GM10248 (cell line): ENCODE data around the gene ESYT1.

Experiments
- CTCF ChIA-PET: fragments of 300-600 bp; sonication (Branson Sonifier 250); formaldehyde crosslinking; extraction: SDS; loops from one replicate; lab custom pipeline; 2021; ENCODE audit warnings: antibody characterized with exemption; lab: Yijun Ruan, JAX
- POLR2A ChIA-PET: fragments of 350-650 bp; sonication (Branson Sonifier 250); formaldehyde crosslinking; extraction: SDS; loops from one replicate; lab custom pipeline; 2020; ENCODE audit warnings: antibody characterized with exemption; lab: Yijun Ruan, JAX
- DNase-seq: peaks from one replicate; pipeline ENCODE4 v3.0.0; 2012; ENCODE audit errors: extremely low spot score
- TF ChIP-seq, protein P1 (sequence below): IDR thresholded peaks from 2 replicates; pipeline ENCODE4 v1.5.1; 2012; ENCODE audit warnings: mild to moderate bottlenecking, low read depth; ENCODE audit errors: extremely low read depth, missing control alignments, control extremely low read depth

Gene ESYT1

DNA sequence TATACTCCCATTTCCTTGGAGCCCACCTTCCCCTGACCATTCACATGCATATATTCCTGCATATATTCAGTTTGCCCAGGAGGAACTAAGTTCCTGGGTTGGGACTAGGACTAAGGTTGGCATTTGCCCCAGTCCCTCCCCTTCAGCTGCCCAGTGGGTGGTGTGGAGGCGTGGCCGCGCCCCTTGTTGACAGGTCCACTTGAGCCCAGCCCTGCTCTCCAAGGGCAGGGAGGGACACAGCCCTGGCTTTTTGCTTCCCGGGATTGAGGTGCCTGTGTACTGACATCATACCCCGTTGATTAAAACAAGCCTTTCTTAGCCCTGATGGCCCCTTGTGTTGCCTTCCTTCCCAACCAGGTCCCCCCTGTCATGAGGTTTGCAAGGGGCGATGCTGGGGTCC lies 40.8 kb upstream of the ESYT1 start:
- no peak for DNase-seq
- ChIA-PET POLR2A (no interaction called here), CTCF (no interaction called here)
- TF ChIP-seq, protein P1, sequence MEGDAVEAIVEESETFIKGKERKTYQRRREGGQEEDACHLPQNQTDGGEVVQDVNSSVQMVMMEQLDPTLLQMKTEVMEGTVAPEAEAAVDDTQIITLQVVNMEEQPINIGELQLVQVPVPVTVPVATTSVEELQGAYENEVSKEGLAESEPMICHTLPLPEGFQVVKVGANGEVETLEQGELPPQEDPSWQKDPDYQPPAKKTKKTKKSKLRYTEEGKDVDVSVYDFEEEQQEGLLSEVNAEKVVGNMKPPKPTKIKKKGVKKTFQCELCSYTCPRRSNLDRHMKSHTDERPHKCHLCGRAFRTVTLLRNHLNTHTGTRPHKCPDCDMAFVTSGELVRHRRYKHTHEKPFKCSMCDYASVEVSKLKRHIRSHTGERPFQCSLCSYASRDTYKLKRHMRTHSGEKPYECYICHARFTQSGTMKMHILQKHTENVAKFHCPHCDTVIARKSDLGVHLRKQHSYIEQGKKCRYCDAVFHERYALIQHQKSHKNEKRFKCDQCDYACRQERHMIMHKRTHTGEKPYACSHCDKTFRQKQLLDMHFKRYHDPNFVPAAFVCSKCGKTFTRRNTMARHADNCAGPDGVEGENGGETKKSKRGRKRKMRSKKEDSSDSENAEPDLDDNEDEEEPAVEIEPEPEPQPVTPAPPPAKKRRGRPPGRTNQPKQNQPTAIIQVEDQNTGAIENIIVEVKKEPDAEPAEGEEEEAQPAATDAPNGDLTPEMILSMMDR = no peak

DNA sequence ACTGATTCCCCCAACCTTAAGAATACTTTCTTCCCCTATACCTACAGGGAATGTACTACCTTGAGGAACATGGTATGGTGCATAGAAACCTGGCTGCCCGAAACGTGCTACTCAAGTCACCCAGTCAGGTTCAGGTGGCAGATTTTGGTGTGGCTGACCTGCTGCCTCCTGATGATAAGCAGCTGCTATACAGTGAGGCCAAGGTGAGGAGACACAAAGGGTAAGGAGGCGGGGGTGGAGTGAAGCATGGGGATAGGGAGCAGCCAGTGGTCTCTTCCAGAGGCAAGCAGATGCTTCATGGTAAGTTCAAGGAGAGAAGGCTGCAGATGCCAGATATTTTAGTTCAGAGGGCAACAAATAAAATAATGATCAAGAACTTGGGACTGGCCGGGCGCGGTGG lies 30.3 kb upstream of the ESYT1 start:
- CTCF ChIA-PET = interaction anchor here (1.3 to 1.8 kb wide), 2 partner anchors 12 to 19 kb away, joined by 3 to 4 read pairs; no protein-coding TSS in a partner anchor
- no peak for DNase-seq
- TF ChIP-seq, protein P1 = no peak
- POLR2A ChIA-PET = no interaction called here

DNA sequence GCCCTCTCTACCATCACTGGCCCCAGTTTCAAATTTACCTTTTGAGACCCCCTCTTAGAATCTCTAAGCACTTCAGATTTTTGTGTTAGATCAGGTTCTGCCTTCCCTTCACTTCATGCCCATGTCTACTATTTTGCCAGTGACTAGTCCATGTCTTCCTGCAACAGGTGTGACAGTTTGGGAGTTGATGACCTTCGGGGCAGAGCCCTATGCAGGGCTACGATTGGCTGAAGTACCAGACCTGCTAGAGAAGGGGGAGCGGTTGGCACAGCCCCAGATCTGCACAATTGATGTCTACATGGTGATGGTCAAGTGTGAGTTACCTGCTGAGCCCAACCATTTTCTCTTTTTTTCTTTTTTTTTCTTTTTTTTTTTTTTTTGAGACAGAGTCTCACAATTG lies 29.5 kb upstream of the ESYT1 start:
- CTCF ChIA-PET = interaction anchor here (1.8 kb wide), 1 partner anchor 13 kb away, joined by 4 read pairs; no protein-coding TSS in a partner anchor
- POLR2A ChIA-PET = no interaction called here
- no peak for DNase-seq
- TF ChIP-seq, protein P1 = no peak

DNA sequence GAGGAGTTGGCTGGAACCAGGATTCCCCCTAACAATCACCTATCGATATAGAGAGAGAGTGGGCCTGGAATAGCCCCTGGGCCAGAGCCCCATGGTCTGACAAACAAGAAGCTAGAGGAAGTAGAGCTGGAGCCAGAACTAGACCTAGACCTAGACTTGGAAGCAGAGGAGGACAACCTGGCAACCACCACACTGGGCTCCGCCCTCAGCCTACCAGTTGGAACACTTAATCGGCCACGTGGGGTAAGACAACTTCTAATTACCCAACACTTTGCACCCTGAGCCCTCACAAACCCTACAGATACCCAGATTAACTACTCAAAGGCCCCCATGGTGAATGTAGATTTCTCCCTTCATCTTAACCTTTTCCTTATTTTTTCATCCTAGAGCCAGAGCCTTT lies 28.3 kb upstream of the ESYT1 start:
- TF ChIP-seq, protein P1 = no peak
- no peak for DNase-seq
- POLR2A ChIA-PET = interaction anchor here (0.6 kb wide), 1 partner anchor 41 kb away, joined by 3 read pairs; no protein-coding TSS in a partner anchor
- CTCF ChIA-PET = interaction anchor here (0.6 kb wide), 1 partner anchor 105 kb away, joined by 3 read pairs; no protein-coding TSS in a partner anchor

DNA sequence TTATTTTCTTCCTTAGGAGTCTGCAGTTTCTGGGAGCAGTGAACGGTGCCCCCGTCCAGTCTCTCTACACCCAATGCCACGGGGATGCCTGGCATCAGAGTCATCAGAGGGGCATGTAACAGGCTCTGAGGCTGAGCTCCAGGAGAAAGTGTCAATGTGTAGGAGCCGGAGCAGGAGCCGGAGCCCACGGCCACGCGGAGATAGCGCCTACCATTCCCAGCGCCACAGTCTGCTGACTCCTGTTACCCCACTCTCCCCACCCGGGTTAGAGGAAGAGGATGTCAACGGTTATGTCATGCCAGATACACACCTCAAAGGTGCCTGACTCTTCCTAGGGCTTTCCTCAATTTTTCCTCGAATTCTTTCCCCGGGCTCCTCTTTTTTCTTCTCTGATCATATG lies 27.0 kb upstream of the ESYT1 start:
- CTCF ChIA-PET = interaction anchor here (1.0 kb wide), 1 partner anchor 22 kb away, joined by 3 read pairs; no protein-coding TSS in a partner anchor
- no peak for DNase-seq
- TF ChIP-seq, protein P1 = no peak
- POLR2A ChIA-PET = interaction anchor here (0.7 kb wide), 1 partner anchor 675 kb away, joined by 3 read pairs; the partner anchor contains the start of gene OR6C76

DNA sequence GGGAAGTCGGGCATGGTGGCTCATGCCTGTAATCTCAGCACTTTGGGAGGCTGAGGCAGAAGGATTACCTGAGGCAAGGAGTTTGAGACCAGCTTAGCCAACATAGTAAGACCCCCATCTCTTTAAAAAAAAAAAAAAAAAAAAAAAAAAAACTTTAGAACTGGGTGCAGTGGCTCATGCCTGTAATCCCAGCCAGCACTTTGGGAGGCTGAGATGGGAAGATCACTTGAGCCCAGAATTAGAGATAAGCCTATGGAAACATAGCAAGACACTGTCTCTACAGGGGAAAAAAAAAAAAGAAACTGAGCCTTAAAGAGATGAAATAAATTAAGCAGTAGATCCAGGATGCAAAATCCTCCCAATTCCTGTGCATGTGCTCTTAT lies 25.4 kb upstream of the ESYT1 start:
- TF ChIP-seq, protein P1 = no peak
- CTCF ChIA-PET = interaction anchor here (1.4 to 3.1 kb wide), 5 partner anchors 15 to 364 kb away, joined by 3 to 42 read pairs (median 11); partner anchors contain the start of genes ERBB3, RPL41 and ZC3H10
- POLR2A ChIA-PET = interaction anchor here (0.6 to 3.1 kb wide), 3 partner anchors 15 to 1374 kb away, joined by 3 to 56 read pairs (median 5); partner anchors contain the start of genes RPL41 and ZC3H10
- no peak for DNase-seq
